MCF 10A (cell line): ENCODE results near the gene LIG4. TPM values are rescaled to one million over a fixed set of nuclear protein-coding genes. Genes with fewer than 3 reads are reported as not detected.

Experiments
- Bru-seq: library from RNA; stranded (reverse); fragments of 400-500 nt; gene quantifications from one replicate; lab custom pipeline; 2021; lab: Mats Ljungman, UMichigan
- BruChase-seq, 2 experiments: library from RNA; stranded (reverse); fragments of 400-500 nt; gene quantifications; one replicate each; lab custom pipeline; 2021; lab: Mats Ljungman, UMichigan
- BruUV-seq: library from RNA; stranded (reverse); fragments of 400-500 nt; replicated peaks from 2 replicates; lab custom pipeline; 2021; lab: Mats Ljungman, UMichigan
- CTCF ChIA-PET: fragments of 300-600 bp; sonication (Branson Sonifier 250); formaldehyde crosslinking; extraction: SDS; loops from one replicate; lab custom pipeline; 2021; ENCODE audit warnings: antibody characterized with exemption, inconsistent platforms; lab: Yijun Ruan, JAX
- POLR2A ChIA-PET: fragments of 300-600, 350-650 bp; sonication (Branson Sonifier 250); formaldehyde crosslinking; extraction: SDS; loops from one replicate; lab custom pipeline; 2020; ENCODE audit warnings: antibody characterized with exemption, inconsistent platforms; lab: Yijun Ruan, JAX
- DNase-seq: peaks from one replicate; pipeline ENCODE4 v3.0.0-alpha.2; 2018; ENCODE audit not compliant: unreplicated experiment
- H3K27ac Mint-ChIP-seq: one replicate; pipeline ENCODE4 v1.8.0; 2022; ENCODE audit warnings: mild to moderate bottlenecking, low read depth, mixed read lengths; ENCODE audit not compliant: unreplicated experiment
- H3K27me3 Mint-ChIP-seq: one replicate; pipeline ENCODE4 v1.8.0; 2022; ENCODE audit warnings: mixed read lengths; ENCODE audit not compliant: insufficient read depth, unreplicated experiment
- H3K36me3 Mint-ChIP-seq: one replicate; pipeline ENCODE4 v1.8.0; 2022; ENCODE audit warnings: mild to moderate bottlenecking, moderate library complexity, mixed read lengths; ENCODE audit not compliant: insufficient read depth, unreplicated experiment
- H3K4me1 Mint-ChIP-seq: one replicate; pipeline ENCODE4 v1.8.0; 2022; ENCODE audit warnings: mixed read lengths; ENCODE audit not compliant: insufficient read depth, unreplicated experiment
- H3K4me3 Mint-ChIP-seq: one replicate; pipeline ENCODE4 v1.8.0; 2022; ENCODE audit warnings: mild to moderate bottlenecking, moderate library complexity, mixed read lengths; ENCODE audit not compliant: unreplicated experiment
- H3K9me3 Mint-ChIP-seq: one replicate; pipeline ENCODE4 v1.8.0; 2022; ENCODE audit warnings: mixed read lengths; ENCODE audit not compliant: unreplicated experiment
- CTCF ChIP-seq: fragments of 200-600 bp; IDR thresholded peaks from one replicate; pipeline ENCODE4 v1.8.0; 2022; ENCODE audit warnings: antibody characterized with exemption, mild to moderate bottlenecking; ENCODE audit not compliant: unreplicated experiment
- intact Hi-C: fragments of 100-400 bp; cut with micrococcal nuclease; formaldehyde crosslinking; loops from 2 replicates; pipeline ENCODE4 v1.14.1; 2022
- long read RNA-seq: library from polyadenylated mRNA; stranded (forward); transcript quantifications from one replicate; pipeline ENCODE4 v2.0.0, GENCODE V29; 2022
- total RNA-seq: library from RNA; stranded (reverse); gene quantifications from 2 replicates; pipeline ENCODE4 v1.2.3, GENCODE V29; 2022

Gene LIG4
- 17.7 and 18.2 TPM in 2 replicates for total RNA-seq
- Bru-seq, nascent RNA = percentile 84 among the genes with signal in this experiment
- BruChase-seq, experiment 1, labeled RNA remaining after a 6-hour chase = percentile 95 among the genes with signal in this experiment
- percentile 97 among the genes with signal in this experiment for BruChase-seq, experiment 2, labeled RNA remaining after a 2-hour chase
- long read RNA-seq, full-length matches to known transcripts = 27 of 45 reads
- long read RNA-seq, partial matches to known transcripts = 0 of 45 reads
- long read RNA-seq, other reads (novel, unspliced or antisense) = 18 of 45 reads

GRCh38 chr13:108215436-108215835 is at the start of gene LIG4:
TSS of gene LIG4 (minus strand) at chr13:108215536. CDS start at chr13:108211268, 4,268 bp downstream.
- CTCF ChIA-PET = interaction anchor here (0.6 to 1.1 kb wide), 3 partner anchors 21 to 957 kb away, joined by 3 to 6 read pairs (median 3); no protein-coding TSS in a partner anchor
- H3K27ac Mint-ChIP-seq = peak within 1 kb of the TSS; percentile 99

GRCh38 chr13:108263621-108264355 is 48.5 kb upstream of the LIG4 start:
- H3K27ac Mint-ChIP-seq = no peak overlapping the region
- no peaks in the 10 kb centered on the region for H3K9me3 Mint-ChIP-seq
- DNase-seq = no peak
- H3K36me3 Mint-ChIP-seq = peaks cover 10% of the 10 kb centered on the region
- H3K4me1 Mint-ChIP-seq = no peaks in the 10 kb centered on the region
- CTCF ChIA-PET = no interaction called here
- no peaks in the 10 kb centered on the region for H3K27me3 Mint-ChIP-seq
- POLR2A ChIA-PET = no interaction called here
- no TSS peak for BruUV-seq
- no peak for TF ChIP-seq CTCF
- intact Hi-C loops = no loop called here
- no peak overlapping the region for H3K4me3 Mint-ChIP-seq

More at GRCh38 chr13:108215436-108215835, at the start of gene LIG4:
- no peaks in the 10 kb centered on the region for H3K9me3 Mint-ChIP-seq
- peaks cover 6% of the 10 kb centered on the region for H3K36me3 Mint-ChIP-seq
- POLR2A ChIA-PET = no interaction called here
- peak; percentile 77 for DNase-seq
- H3K4me3 Mint-ChIP-seq = peak within 1 kb of the TSS; percentile 65
- intact Hi-C loops = no loop called here
- H3K27me3 Mint-ChIP-seq = no peaks in the 10 kb centered on the region
- TF ChIP-seq CTCF = no peak
- no TSS peak for BruUV-seq
- peaks cover 20% of the 10 kb centered on the region for H3K4me1 Mint-ChIP-seq

- TF ChIP-seq CTCF = no peak
Observed at GRCh38 chr13:108257248-108257647, 41.9 kb upstream of the LIG4 start.

GRCh38 chr13:108249150-108249549 is 33.8 kb upstream of the LIG4 start:
- H3K27me3 Mint-ChIP-seq = no peaks in the 10 kb centered on the region
- peaks cover 22% of the 10 kb centered on the region for H3K9me3 Mint-ChIP-seq
- no peaks in the 10 kb centered on the region for H3K36me3 Mint-ChIP-seq
- CTCF ChIA-PET = no interaction called here
- no peak overlapping the region for H3K27ac Mint-ChIP-seq
- H3K4me1 Mint-ChIP-seq = no peaks in the 10 kb centered on the region
- H3K4me3 Mint-ChIP-seq = no peak overlapping the region
- POLR2A ChIA-PET = interaction anchor here (0.7 kb wide), 1 partner anchor 17 kb away, joined by 3 read pairs; no protein-coding TSS in a partner anchor
- BruUV-seq = no TSS peak
- DNase-seq = no peak
- TF ChIP-seq CTCF = no peak
- intact Hi-C loops = no loop called here

More at GRCh38 chr13:108257248-108257647, 41.9 kb upstream of the LIG4 start:
- no peaks in the 10 kb centered on the region for H3K27me3 Mint-ChIP-seq
- H3K36me3 Mint-ChIP-seq = no peaks in the 10 kb centered on the region
- BruUV-seq = no TSS peak
- no peaks in the 10 kb centered on the region for H3K9me3 Mint-ChIP-seq
- no peaks in the 10 kb centered on the region for H3K4me1 Mint-ChIP-seq
- DNase-seq = no peak
- ChIA-PET POLR2A (no interaction called here), CTCF (interaction anchor here (0.7 kb wide), 1 partner anchor 34 kb away, joined by 3 read pairs; no protein-coding TSS in a partner anchor)
- no peak overlapping the region for H3K4me3 Mint-ChIP-seq
- H3K27ac Mint-ChIP-seq = no peak overlapping the region
- intact Hi-C loops = no loop called here
